HG03196 (cell line): ENCODE measurements around the gene IL10RB.
"Not testable (repeated sequence)": the region's sequence is repeated elsewhere in the genome, so short reads cannot be mapped to it uniquely, and the experiment has no call there.

Experiments
- ATAC-seq: cut with Tn5 transposase; IDR thresholded peaks from one replicate; pipeline ENCODE4 v1.9.1; 2021; ENCODE audit not compliant: unreplicated experiment

Gene IL10RB

GRCh38 chr21:33240404-33240803, 25.8 kb upstream of the IL10RB start:
- no peak for ATAC-seq

- no peak for ATAC-seq
Observed at GRCh38 chr21:33241846-33242245, 24.3 kb upstream of the IL10RB start.

- not testable (repeated sequence) for ATAC-seq
Observed at GRCh38 chr21:33242846-33243245, 23.3 kb upstream of the IL10RB start.

GRCh38 chr21:33244082-33244778, 21.9 kb upstream of the IL10RB start:
- ATAC-seq, result no peak

GRCh38 chr21:33244779-33245105, 21.4 kb upstream of the IL10RB start:
- ATAC-seq, result no peak

GRCh38 chr21:33245289-33245918, 20.8 kb upstream of the IL10RB start:
- no peak for ATAC-seq

GRCh38 chr21:33246506-33246905, 19.7 kb upstream of the IL10RB start:
- ATAC-seq, result no peak

- ATAC-seq, result no peak
Observed at GRCh38 chr21:33246963-33247362, 19.2 kb upstream of the IL10RB start.

- ATAC-seq, result no peak
Observed at GRCh38 chr21:33247599-33247998, 18.6 kb upstream of the IL10RB start.

GRCh38 chr21:33249331-33250002, 16.7 kb upstream of the IL10RB start:
- no peak for ATAC-seq

GRCh38 chr21:33251119-33251518, 15.0 kb upstream of the IL10RB start:
- no peak for ATAC-seq

- ATAC-seq, result not testable (repeated sequence)
Observed at GRCh38 chr21:33253382-33253781, 12.8 kb upstream of the IL10RB start.

- no peak for ATAC-seq
Observed at GRCh38 chr21:33254766-33255165, 11.4 kb upstream of the IL10RB start.

GRCh38 chr21:33255404-33255803, 10.8 kb upstream of the IL10RB start:
- ATAC-seq, result no peak

GRCh38 chr21:33256019-33256418, 10.1 kb upstream of the IL10RB start:
- ATAC-seq, result no peak

- ATAC-seq, result no peak
Observed at GRCh38 chr21:33257094-33257803, 8.9 kb upstream of the IL10RB start.

- no peak for ATAC-seq
Observed at GRCh38 chr21:33258475-33258874, 7.7 kb upstream of the IL10RB start.

- ATAC-seq, result no peak
Observed at GRCh38 chr21:33259428-33259827, 6.7 kb upstream of the IL10RB start.

- no peak for ATAC-seq
Observed at GRCh38 chr21:33259995-33260394, 6.2 kb upstream of the IL10RB start.

- ATAC-seq, result no peak
Observed at GRCh38 chr21:33261635-33262034, 4.5 kb upstream of the IL10RB start.

GRCh38 chr21:33262921-33263320, 3.2 kb upstream of the IL10RB start:
- no peak for ATAC-seq

GRCh38 chr21:33264561-33264960, 1.6 kb upstream of the IL10RB start:
- no peak for ATAC-seq
